Measurements from ENCODE around the gene LYRM7. TPM values are rescaled to one million over a fixed set of nuclear protein-coding genes. Genes with fewer than 3 reads are reported as not detected.

Gene LYRM7
- total RNA-seq, 1 experiment from 2014 or later = 12.1 TPM

GRCh38 chr5:131254741-131255140 is 84.0 kb downstream of the LYRM7 start:
- H3K27me3 ChIP-seq (ENCODE audit: control insufficient read depth, insufficient read depth, low read length) = no peaks in the 10 kb centered on the region
- ATAC-seq (no peak), DNase-seq (ENCODE audit: low read depth, low spot score) (no peak)
- no peak overlapping the region for H3K27ac ChIP-seq (ENCODE audit: low read length)
- H3K4me3 ChIP-seq (ENCODE audit: low read depth in 2 of 2, low read length in 2 of 2) = no peak overlapping the region
- no peaks in the 10 kb centered on the region for H3K9me3 ChIP-seq (ENCODE audit: control insufficient read depth, insufficient read depth, low read depth, low read length)
- no TSS peak for BruUV-seq (replicated peaks)
- in situ Hi-C loops (cut with HindIII; ENCODE audit: low pct_unique_long_range_greater_than_20kb, low sequenced_read_pairs) (no loop called here), intact Hi-C loops (cut with micrococcal nuclease; ENCODE audit: unreplicated experiment) (no loop called here)
- POLR2A ChIA-PET = interaction anchor here (0.6 kb wide), 1 partner anchor 21 kb away, joined by 4 read pairs; no protein-coding TSS in a partner anchor
- no peaks in the 10 kb centered on the region for H3K4me1 ChIP-seq (ENCODE audit: control insufficient read depth, insufficient read depth, low read length)
- no peaks in the 10 kb centered on the region for H3K36me3 ChIP-seq (ENCODE audit: control insufficient read depth, insufficient read depth, low read length)
- CTCF ChIA-PET = no interaction called here
- TF ChIP-seq SIN3A (IDR thresholded peaks at IDR 0.05; ENCODE audit: borderline replicate concordance, insufficient read depth, low read depth, low read length) (no peak), POLR2AphosphoS5 (IDR thresholded peaks at IDR 0.05; ENCODE audit: low read depth, low read length) (no peak), REST (IDR thresholded peaks at IDR 0.05; ENCODE audit: insufficient read depth in 1 of 2, low read depth in 2 of 2, low read length in 1 of 2) (no peak)

Other genes with a start within 250 kb of the LYRM7 start
- gene HINT1, start 5.7 kb upstream of the LYRM7 start, total RNA-seq (2021; ENCODE audit: unreplicated experiment) = 233 TPM
- gene CDC42SE2, start 93.1 kb downstream of the LYRM7 start, total RNA-seq (2021; ENCODE audit: unreplicated experiment) = 46.1 TPM

Data from Panc1 (cell line).